Measurements from ENCODE around the gene LMOD3.

LMOD3 gene

DNA sequence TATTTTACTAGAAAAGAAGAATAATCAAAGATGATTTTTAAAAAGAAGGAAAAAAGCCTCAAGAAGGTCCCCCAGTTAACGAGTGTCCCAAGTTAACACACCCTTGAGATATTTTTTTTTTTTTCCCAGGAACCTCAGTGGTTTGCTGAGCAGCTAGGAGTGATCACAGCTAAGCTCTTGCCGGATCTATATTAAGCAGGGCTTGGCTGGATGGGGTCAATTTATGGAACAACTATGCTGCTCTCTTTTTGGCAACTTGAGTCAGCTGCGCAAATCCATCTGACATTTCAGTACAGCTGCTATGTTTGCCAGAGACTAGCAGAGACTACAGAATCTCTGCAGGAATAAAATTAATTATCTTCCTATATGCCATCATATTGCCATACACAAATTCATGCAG is at the start of gene LMOD3:
Gene LMOD3 (minus strand): TSS at position 193 of the 400 bp plus-strand sequence. CDS start 209 bp downstream, outside the sequence.
- H3K4me3 ChIP-seq (ENCODE audit: low read depth, low read length): no peak within 1 kb of the TSS
- DNase-seq (ENCODE audit: low read depth): no peak
- TF ChIP-seq, protein P1, sequence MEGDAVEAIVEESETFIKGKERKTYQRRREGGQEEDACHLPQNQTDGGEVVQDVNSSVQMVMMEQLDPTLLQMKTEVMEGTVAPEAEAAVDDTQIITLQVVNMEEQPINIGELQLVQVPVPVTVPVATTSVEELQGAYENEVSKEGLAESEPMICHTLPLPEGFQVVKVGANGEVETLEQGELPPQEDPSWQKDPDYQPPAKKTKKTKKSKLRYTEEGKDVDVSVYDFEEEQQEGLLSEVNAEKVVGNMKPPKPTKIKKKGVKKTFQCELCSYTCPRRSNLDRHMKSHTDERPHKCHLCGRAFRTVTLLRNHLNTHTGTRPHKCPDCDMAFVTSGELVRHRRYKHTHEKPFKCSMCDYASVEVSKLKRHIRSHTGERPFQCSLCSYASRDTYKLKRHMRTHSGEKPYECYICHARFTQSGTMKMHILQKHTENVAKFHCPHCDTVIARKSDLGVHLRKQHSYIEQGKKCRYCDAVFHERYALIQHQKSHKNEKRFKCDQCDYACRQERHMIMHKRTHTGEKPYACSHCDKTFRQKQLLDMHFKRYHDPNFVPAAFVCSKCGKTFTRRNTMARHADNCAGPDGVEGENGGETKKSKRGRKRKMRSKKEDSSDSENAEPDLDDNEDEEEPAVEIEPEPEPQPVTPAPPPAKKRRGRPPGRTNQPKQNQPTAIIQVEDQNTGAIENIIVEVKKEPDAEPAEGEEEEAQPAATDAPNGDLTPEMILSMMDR (IDR thresholded peaks at IDR 0.05; ENCODE audit: low read depth, low read length, missing control alignments): no peak

DNA sequence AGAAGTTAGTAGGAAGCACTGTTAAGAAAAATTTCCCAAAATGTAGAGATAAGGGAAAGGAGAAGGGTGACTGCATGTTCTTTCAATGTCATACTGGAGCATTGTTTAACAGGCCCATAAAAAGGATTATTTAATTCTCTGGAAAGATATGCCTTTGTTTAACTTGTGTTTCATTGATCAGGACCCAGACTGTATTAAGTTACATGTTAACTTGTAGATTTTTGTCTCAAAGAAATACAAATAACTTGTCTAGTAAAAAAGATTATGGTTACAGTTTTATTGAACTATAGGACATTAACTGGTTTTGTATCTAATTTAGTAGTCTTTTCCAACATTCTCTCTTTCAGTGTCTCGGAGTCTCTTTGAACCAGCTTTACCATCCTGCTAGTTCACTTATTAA is 49.7 kb upstream of the LMOD3 start:
- no peak for DNase-seq (ENCODE audit: low read depth)
- TF ChIP-seq, protein P1 (IDR thresholded peaks at IDR 0.05; ENCODE audit: low read depth, low read length, missing control alignments): no peak

DNA sequence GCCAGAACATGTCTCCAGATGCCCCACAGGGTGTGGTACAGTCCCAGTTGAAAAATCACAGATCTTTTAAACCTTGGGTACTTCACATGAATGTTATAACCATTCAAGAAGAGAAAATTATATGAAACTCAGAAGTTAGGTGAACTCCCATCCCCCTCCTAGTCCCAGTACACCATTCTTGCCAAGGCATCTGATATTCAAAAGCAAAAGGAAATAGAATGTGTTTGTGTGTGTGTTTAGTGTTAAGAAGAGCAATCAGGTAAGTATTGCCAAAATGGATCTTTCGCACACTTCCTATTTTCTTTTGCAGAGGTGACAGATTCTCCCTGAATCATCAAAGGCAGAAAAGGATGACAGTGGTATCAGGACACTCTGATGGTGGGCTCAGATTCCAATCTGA is 44.1 kb upstream of the LMOD3 start:
- TF ChIP-seq, protein P1 (IDR thresholded peaks at IDR 0.05; ENCODE audit: low read depth, low read length, missing control alignments): no peak
- DNase-seq (ENCODE audit: low read depth): no peak
- no peak overlapping the region for H3K4me3 ChIP-seq (ENCODE audit: low read depth, low read length)

More for the DNA sequence above, 49.7 kb upstream of the LMOD3 start:
- H3K4me3 ChIP-seq (ENCODE audit: low read depth, low read length): no peak overlapping the region

DNA sequence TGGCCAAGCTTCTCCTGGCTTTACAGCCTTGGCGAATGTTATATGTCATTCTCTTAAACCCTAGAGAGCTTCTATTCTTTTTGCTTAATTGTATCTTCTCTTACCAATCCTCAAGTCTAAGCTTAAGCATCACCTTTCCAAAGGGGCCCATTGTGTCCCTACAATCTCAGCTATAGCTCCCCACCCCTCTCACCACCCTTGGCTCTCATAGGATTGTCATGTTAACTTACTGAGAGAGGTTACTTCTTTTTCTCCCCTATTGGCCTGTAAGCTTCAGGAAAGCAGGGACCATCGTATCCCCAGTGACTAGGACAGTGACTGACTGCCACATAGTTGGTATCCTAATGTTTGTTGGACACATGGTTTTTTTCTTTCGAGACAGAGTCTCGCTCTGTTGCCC is 43.3 kb upstream of the LMOD3 start:
- TF ChIP-seq, protein P1 (IDR thresholded peaks at IDR 0.05; ENCODE audit: low read depth, low read length, missing control alignments): no peak

DNA sequence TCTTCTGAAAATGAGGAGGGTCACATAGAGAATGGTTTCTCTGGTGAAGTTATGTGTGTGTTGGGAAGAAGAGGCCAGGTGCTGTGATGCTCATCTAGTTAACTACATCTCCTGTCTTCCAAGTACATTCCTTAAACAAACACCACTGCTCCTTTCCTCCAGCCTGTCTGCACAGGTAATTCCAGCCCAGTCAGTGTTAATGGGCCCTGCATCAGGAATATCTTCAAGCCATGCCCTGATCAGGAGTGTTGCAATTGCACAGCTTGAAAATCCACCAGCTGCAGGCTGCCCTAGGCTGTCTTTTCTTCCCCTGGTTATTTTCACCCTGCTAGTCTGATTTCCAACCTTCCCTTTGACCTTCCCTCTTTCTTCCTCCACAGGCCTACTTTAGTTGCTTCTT is 41.9 kb upstream of the LMOD3 start:
- TF ChIP-seq, protein P1 (IDR thresholded peaks at IDR 0.05; ENCODE audit: low read depth, low read length, missing control alignments): no peak
- no peak for DNase-seq (ENCODE audit: low read depth)
- no peak overlapping the region for H3K4me3 ChIP-seq (ENCODE audit: low read depth, low read length)

More for the DNA sequence above, 43.3 kb upstream of the LMOD3 start:
- H3K4me3 ChIP-seq (ENCODE audit: low read depth, low read length): no peak overlapping the region
- no peak for DNase-seq (ENCODE audit: low read depth)

DNA sequence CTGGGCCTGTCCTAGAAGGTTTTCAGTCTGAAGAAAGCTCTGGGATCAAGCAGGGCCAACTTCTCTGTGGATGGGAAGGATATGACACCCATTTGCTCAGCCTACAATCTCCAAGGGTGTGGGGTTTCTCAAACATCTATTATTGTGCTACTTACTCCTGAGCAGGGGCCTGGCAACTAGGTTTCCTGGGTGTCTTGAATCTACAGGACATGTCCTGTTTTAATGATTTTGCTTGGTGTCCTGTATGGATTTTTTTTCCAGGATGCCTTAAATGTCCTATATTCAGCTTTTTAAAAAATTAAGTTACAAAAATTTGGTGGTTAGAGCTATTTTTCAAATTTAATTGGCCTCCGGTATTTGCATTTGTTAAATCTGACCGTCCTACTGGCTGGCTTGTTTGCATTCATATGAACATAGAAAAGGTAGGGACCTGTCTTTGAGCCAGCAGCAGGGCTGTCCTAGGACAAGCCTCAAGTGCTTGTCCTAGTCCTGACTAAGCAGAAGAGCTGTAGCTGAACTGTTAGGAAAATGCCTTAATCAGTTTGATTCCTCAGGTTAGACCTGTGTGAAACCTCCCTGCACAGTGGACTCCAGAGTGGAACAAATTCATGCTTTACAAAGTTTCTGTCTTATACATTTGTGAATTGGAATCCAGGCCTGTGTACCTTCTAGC is 40.0 kb upstream of the LMOD3 start:
- no peak for DNase-seq (ENCODE audit: low read depth)
- TF ChIP-seq, protein P1 (IDR thresholded peaks at IDR 0.05; ENCODE audit: low read depth, low read length, missing control alignments): no peak
- H3K4me3 ChIP-seq (ENCODE audit: low read depth, low read length): no peak overlapping the region
